ENCODE results near the gene CES4A. TPM values are rescaled to one million over a fixed set of nuclear protein-coding genes. Genes with fewer than 3 reads are reported as not detected.

The CES4A gene
- total and polyA plus RNA-seq, 2 of the 13 experiments (the other 11 are each of a cell fraction or from before 2014, with no cell fraction given) = 0.09 to 0.17 TPM

- TF ChIP-seq ZNF292 (CRISPR knock-in tag; IDR thresholded peaks at IDR 0.05; ENCODE audit: borderline replicate concordance, low read depth) = no peak
- TF ChIP-seq KLF15 (CRISPR knock-in tag; IDR thresholded peaks at IDR 0.05; ENCODE audit: borderline replicate concordance) = no peak
- no peak for TF ChIP-seq ZNF33B (CRISPR knock-in tag; IDR thresholded peaks at IDR 0.05)
- peak; percentile 66 for TF ChIP-seq XRCC5 (optimal IDR thresholded peaks at IDR 0.05; ENCODE audit: low read length)
- TF ChIP-seq CREB3 (CRISPR knock-in tag; IDR thresholded peaks at IDR 0.05) = no peak
- no peak for TF ChIP-seq ZNF354B (CRISPR knock-in tag; IDR thresholded peaks at IDR 0.05)
- no peak for TF ChIP-seq ZNF543 (CRISPR knock-in tag; IDR thresholded peaks at IDR 0.05)
- TF ChIP-seq ZNF747 (CRISPR knock-in tag; IDR thresholded peaks at IDR 0.05; ENCODE audit: borderline replicate concordance) = no peak
- no peak for TF ChIP-seq KLF12 (CRISPR knock-in tag; IDR thresholded peaks at IDR 0.05; ENCODE audit: borderline replicate concordance)
- TF ChIP-seq ZNF672 (CRISPR knock-in tag; IDR thresholded peaks at IDR 0.05) = no peak
- TF ChIP-seq ZBTB38 (CRISPR knock-in tag; IDR thresholded peaks at IDR 0.05) = no peak
- TF ChIP-seq SMARCC2 (IDR thresholded peaks at IDR 0.05) = no peak
- TF ChIP-seq NPAS2 (CRISPR knock-in tag; IDR thresholded peaks at IDR 0.05; ENCODE audit: borderline replicate concordance) = no peak
- no peak for TF ChIP-seq U2AF1 (optimal IDR thresholded peaks at IDR 0.05; ENCODE audit: low read depth, low read length)
- TF ChIP-seq U2AF2 (IDR thresholded peaks at IDR 0.05; ENCODE audit: low read depth, low read length) = no peak
- peak; percentile 52; the same call in 1 of the 2 replicates for TF ChIP-seq ZMYM3 (CRISPR knock-in tag; IDR thresholded peaks at IDR 0.05)
- no peak for TF ChIP-seq BRF2 (CRISPR knock-in tag; IDR thresholded peaks at IDR 0.05)
- TF ChIP-seq KMT2A (CRISPR knock-in tag; IDR thresholded peaks at IDR 0.05) = peak; percentile 43; the same call in 1 of the 2 replicates
- TF ChIP-seq ZSCAN22 (CRISPR knock-in tag; IDR thresholded peaks at IDR 0.05) = no peak
- TF ChIP-seq TFE3 (CRISPR knock-in tag; IDR thresholded peaks at IDR 0.05) = 0 out of 2 replicates have a peak, but pooled peaks have one; percentile 28
- no peak for TF ChIP-seq SAFB2 (CRISPR knock-in tag; IDR thresholded peaks at IDR 0.05; ENCODE audit: borderline replicate concordance, low read depth)
- TF ChIP-seq MEF2D (CRISPR knock-in tag; IDR thresholded peaks at IDR 0.05) = no peak
Measured at GRCh38 chr16:66954097-66954659, 34.2 kb upstream of the CES4A start (continued).
